IMR-90 (cell line): Measurements from ENCODE around the gene NLGN1. TPM values are rescaled to one million over a fixed set of nuclear protein-coding genes. Genes with fewer than 3 reads are reported as not detected.

Experiments
- ATAC-seq: fragments of 200-7000 bp; cut with Tn5 transposase; 2 replicates; pipeline ENCODE4 v1.9.1; 2020; ENCODE audit warnings: low read depth, mild to moderate bottlenecking, moderate library complexity
- BruUV-seq: library from RNA; stranded (reverse); fragments of 400-500 nt; replicated peaks from 2 replicates; lab custom pipeline; 2021; lab: Mats Ljungman, UMichigan
- CTCF ChIA-PET: fragments of 300-600 bp; formaldehyde crosslinking; extraction: SDS; loops from one replicate; lab custom pipeline; 2021; ENCODE audit warnings: antibody characterized with exemption; lab: Yijun Ruan, JAX
- POLR2A ChIA-PET: fragments of 300-600 bp; sonication (Branson Sonifier 250); formaldehyde crosslinking; loops from one replicate; lab custom pipeline; 2022; ENCODE audit warnings: antibody characterized with exemption; ENCODE audit not compliant: unreplicated experiment; lab: Charles Lee
- DNase-seq: peaks from one replicate; pipeline ENCODE4 v3.0.0; 2013
- H2AFZ ChIP-seq: replicated peaks from 2 replicates; pipeline ENCODE3; 2013; ENCODE audit warnings: low read length, mild to moderate bottlenecking; ENCODE audit not compliant: poor library complexity
- H2AK5ac ChIP-seq: 2 replicates; pipeline ENCODE4 v1.6.1; 2013; ENCODE audit warnings: low read depth, low read length, inconsistent platforms
- H2AK9ac ChIP-seq: replicated peaks from 2 replicates; pipeline ENCODE3; 2013; ENCODE audit warnings: mild to moderate bottlenecking, low read depth, low read length, moderate library complexity; ENCODE audit not compliant: poor library complexity
- H2BK120ac ChIP-seq: 2 replicates; pipeline ENCODE4 v1.6.1; 2013; ENCODE audit warnings: low read depth, low read length, inconsistent platforms
- H2BK15ac ChIP-seq: 3 replicates; pipeline ENCODE4 v1.6.1; 2013; ENCODE audit warnings: low read depth, low read length, inconsistent platforms
- H2BK20ac ChIP-seq: 2 replicates; pipeline ENCODE4 v1.6.1; 2013; ENCODE audit warnings: low read depth, mild to moderate bottlenecking, inconsistent platforms, low read length, moderate library complexity
- H2BK5ac ChIP-seq: 2 replicates; pipeline ENCODE4 v1.6.1; 2013; ENCODE audit warnings: mild to moderate bottlenecking, low read depth, low read length, inconsistent platforms; ENCODE audit not compliant: poor library complexity, severe bottlenecking
- H3K14ac ChIP-seq: replicated peaks from 2 replicates; pipeline ENCODE4 v1.6.1; 2013; ENCODE audit warnings: low read depth, low read length, inconsistent platforms
- H3K18ac ChIP-seq: 2 replicates; pipeline ENCODE4 v1.6.1; 2013; ENCODE audit warnings: low read depth, low read length, control low read depth
- H3K23ac ChIP-seq: 2 replicates; pipeline ENCODE4 v1.6.1; 2013; ENCODE audit warnings: low read depth, low read length, inconsistent platforms
- H3K27ac ChIP-seq: 2 replicates; pipeline ENCODE4 v1.5.1; 2013; ENCODE audit warnings: mild to moderate bottlenecking, control low read depth, low read length; ENCODE audit not compliant: insufficient read depth
- H3K27me3 ChIP-seq: 2 replicates; pipeline ENCODE4 v1.6.1; 2013; ENCODE audit warnings: low read length; ENCODE audit not compliant: control insufficient read depth, insufficient read depth
- H3K36me3 ChIP-seq: 2 replicates; pipeline ENCODE4 v1.6.1; 2013; ENCODE audit warnings: low read length, mixed read lengths; ENCODE audit not compliant: control insufficient read depth, insufficient read depth
- H3K4ac ChIP-seq: 2 replicates; pipeline ENCODE4 v1.6.1; 2013; ENCODE audit warnings: low read depth, low read length, inconsistent platforms
- H3K4me1 ChIP-seq: 2 replicates; pipeline ENCODE4 v1.6.1; 2013; ENCODE audit warnings: low read length, mixed read lengths; ENCODE audit not compliant: control insufficient read depth, insufficient read depth
- H3K4me2 ChIP-seq: 2 replicates; pipeline ENCODE4 v1.6.1; 2013; ENCODE audit warnings: low read depth, mild to moderate bottlenecking, control low read depth, low read length, moderate library complexity
- H3K4me3 ChIP-seq: 2 replicates; pipeline ENCODE4 v1.5.1; 2013; ENCODE audit warnings: low read depth, mild to moderate bottlenecking, control low read depth, low read length, moderate library complexity; ENCODE audit not compliant: insufficient read depth
- H3K56ac ChIP-seq: 2 replicates; pipeline ENCODE4 v1.6.1; 2013; ENCODE audit warnings: low read length, inconsistent platforms; ENCODE audit not compliant: insufficient read depth; ENCODE audit errors: extremely low read depth
- H3K79me1 ChIP-seq, 2 experiments: 2 replicates each; pipeline ENCODE4 v1.6.1; 2013; ENCODE audit warnings: low read length in 2 of 2, inconsistent platforms in 1 of 2, low read depth in 1 of 2
- H3K9ac ChIP-seq: 2 replicates; pipeline ENCODE4 v1.6.1; 2013; ENCODE audit warnings: low read depth, low read length, control low read depth
- H3K9me1 ChIP-seq: 2 replicates; pipeline ENCODE4 v1.6.1; 2013; ENCODE audit warnings: low read length, inconsistent platforms; ENCODE audit not compliant: insufficient read depth
- H3K9me3 ChIP-seq: 2 replicates; pipeline ENCODE4 v1.6.1; 2013; ENCODE audit warnings: low read length; ENCODE audit not compliant: control insufficient read depth, insufficient read depth
- H4K20me1 ChIP-seq: 2 replicates; pipeline ENCODE4 v1.6.1; 2013; ENCODE audit warnings: low read length, inconsistent platforms; ENCODE audit not compliant: insufficient read depth
- H4K5ac ChIP-seq: 2 replicates; pipeline ENCODE4 v1.6.1; 2013; ENCODE audit warnings: mild to moderate bottlenecking, low read depth, low read length, control low read depth
- H4K8ac ChIP-seq, 2 experiments: 2 replicates each; pipeline ENCODE4 v1.6.1; 2013; ENCODE audit warnings: low read depth in 2 of 2, low read length in 2 of 2, control low read depth in 1 of 2, inconsistent platforms in 1 of 2
- H4K91ac ChIP-seq: 2 replicates; pipeline ENCODE4 v1.6.1; 2013; ENCODE audit warnings: low read depth, low read length, inconsistent platforms; ENCODE audit not compliant: insufficient read depth
- BHLHE40 ChIP-seq: fragments of 150-350 bp; IDR thresholded peaks from 2 replicates; pipeline ENCODE4 v1.6.1; 2016; ENCODE audit warnings: mild to moderate bottlenecking, low read depth, low read length
- CEBPB ChIP-seq: IDR thresholded peaks from 2 replicates; pipeline ENCODE4 v1.6.1; 2012; ENCODE audit warnings: low read depth, low read length, improper control_type of control experiment
- FOS ChIP-seq: fragments of 150-350 bp; IDR thresholded peaks from 2 replicates; pipeline ENCODE4 v1.6.1; 2016; ENCODE audit warnings: low read depth, low read length
- MAFK ChIP-seq: IDR thresholded peaks from 2 replicates; pipeline ENCODE4 v1.6.1; 2012; ENCODE audit warnings: low read depth, low read length, improper control_type of control experiment
- MAZ ChIP-seq: IDR thresholded peaks from 2 replicates; pipeline ENCODE4 v1.6.1; 2012; ENCODE audit warnings: low read depth, mild to moderate bottlenecking, low read length, improper control_type of control experiment, moderate library complexity, borderline replicate concordance
- NFE2L2 ChIP-seq: fragments of 150-350 bp; IDR thresholded peaks from 2 replicates; pipeline ENCODE4 v1.6.1; 2016; ENCODE audit warnings: low read depth, mild to moderate bottlenecking, low read length
- POLR2A ChIP-seq: IDR thresholded peaks from 2 replicates; pipeline ENCODE4 v1.6.1; 2012; ENCODE audit warnings: mild to moderate bottlenecking, low read depth, low read length
- RAD21 ChIP-seq: IDR thresholded peaks from 2 replicates; pipeline ENCODE4 v1.6.1; 2012; ENCODE audit warnings: low read length, improper control_type of control experiment
- RCOR1 ChIP-seq: IDR thresholded peaks from 2 replicates; pipeline ENCODE4 v1.6.1; 2012; ENCODE audit warnings: mild to moderate bottlenecking, low read length, improper control_type of control experiment; ENCODE audit not compliant: insufficient replicate concordance
- SMC3 ChIP-seq: fragments of 150-350 bp; IDR thresholded peaks from 2 replicates; pipeline ENCODE4 v1.6.1; 2016; ENCODE audit warnings: low read depth, mild to moderate bottlenecking, antibody characterized with exemption, low read length, moderate library complexity
- WGBS, 2 experiments: methylation state at CpG; one replicate each; pipeline versions ENCODE4 v1.1.5 to v1.1.7; 2013; ENCODE audit warnings: missing lambda C conversion rate in 2 of 2; ENCODE audit not compliant: insufficient read length in 1 of 2; ENCODE audit errors: extremely low coverage in 2 of 2; 5-methylcytosine and 5-hydroxymethylcytosine counted together
- dilution Hi-C: fragments of 300-500 bp; cut with HindIII; formaldehyde crosslinking; loops from one replicate; pipeline ENCODE4 v1.14.3; 2018; ENCODE audit warnings: low sequenced_read_pairs; ENCODE audit not compliant: unreplicated experiment
- in situ Hi-C: fragments of 300-500 bp; cut with MboI; formaldehyde crosslinking; loops from 3 replicates; pipeline ENCODE4 v1.14.3; 2019; ENCODE audit warnings: low sequenced_read_pairs, inconsistent platforms, mixed read lengths
- intact Hi-C: fragments of 100-400 bp; cut with micrococcal nuclease; formaldehyde crosslinking; loops from 2 replicates; pipeline ENCODE4 v1.10.0; 2022
- polyA plus RNA-seq, 3 experiments: library from polyadenylated mRNA; depleted of rRNA; stranded (reverse); fragments of >200 nt; gene quantifications; 2 replicates each; pipeline ENCODE4 v1.2.3, GENCODE V29; 2012; ENCODE audit warnings: low replicate concordance in 1 of 3
- total RNA-seq: library from RNA; depleted of rRNA; stranded (reverse); fragments of >200 nt; gene quantifications from 2 replicates; pipeline ENCODE4 v1.2.3, GENCODE V29; 2012
- TF ChIP-seq, protein P1 (sequence below): conservative IDR thresholded peaks from 2 replicates; pipeline ENCODE4 v1.5.1; 2012; ENCODE audit warnings: mild to moderate bottlenecking, low read depth, low read length, improper control_type of control experiment
- TF ChIP-seq, protein P2 (sequence below): fragments of 150-350 bp; IDR thresholded peaks from 2 replicates; pipeline ENCODE4 v1.6.1; 2017; ENCODE audit warnings: mild to moderate bottlenecking, antibody characterized with exemption, low read length, low read depth

The NLGN1 gene
- total and polyA plus RNA-seq, 2 of the 4 experiments (the other 2 are of a cell fraction) = 1.8 to 12.5 TPM

DNA sequence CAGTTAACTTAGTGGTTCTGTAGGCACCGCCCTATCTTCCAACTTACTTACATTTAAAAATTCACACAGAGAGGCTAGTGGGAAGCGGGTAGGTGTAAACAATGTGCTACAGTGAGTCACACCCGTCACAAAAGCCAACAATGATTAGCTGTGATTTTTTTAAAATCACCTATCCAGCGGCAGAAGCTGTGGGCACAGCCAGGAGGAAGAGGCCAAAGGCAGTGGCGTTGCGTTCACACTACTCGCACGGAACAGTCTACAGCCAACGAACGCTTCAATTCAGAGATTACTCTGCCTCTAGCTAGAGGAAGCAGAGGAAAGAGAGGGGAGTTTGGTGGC lies 2.5 kb upstream of the NLGN1 start:
- peaks cover 3% of the 10 kb centered on the region; the same call in 1 of the 2 replicates for H3K27me3 ChIP-seq
- peak overlapping the region; percentile 57 for H3K4me3 ChIP-seq
- POLR2A ChIA-PET = interaction anchor here (0.6 kb wide), 4 partner anchors 14 to 740 kb away, joined by 3 to 11 read pairs (median 4); no protein-coding TSS in a partner anchor
- peak overlapping the region; percentile 94 for H3K4me2 ChIP-seq
- no peak overlapping the region for H4K91ac ChIP-seq
- no peaks in the 10 kb centered on the region for H3K9me1 ChIP-seq
- H3K14ac ChIP-seq = no peak overlapping the region
- H3K4ac ChIP-seq = peak overlapping the region; percentile 22
- dilution Hi-C loops (no loop called here), in situ Hi-C loops (no loop called here), intact Hi-C loops (loop anchor here (5.0 to 10.0 kb wide), 2 partner anchors 340 to 972 kb away; no protein-coding TSS in a partner anchor)
- no peaks in the 10 kb centered on the region for H3K79me1 ChIP-seq
- H2AK9ac ChIP-seq = no peak overlapping the region
- no peaks in the 10 kb centered on the region for H3K36me3 ChIP-seq
- H2BK15ac ChIP-seq = peak overlapping the region; percentile 36; the same call in 1 of the 3 replicates
- H2BK20ac ChIP-seq = no peak overlapping the region
- peak overlapping the region in 1 of 2 experiments; percentile 63; a peak in 1 of 4 replicates for H4K8ac ChIP-seq
- no peaks in the 10 kb centered on the region for H3K9me3 ChIP-seq
- H2BK5ac ChIP-seq = no peak overlapping the region
- no CpG with 5 or more reads among the region's 10 CpGs for WGBS, 2 experiments
- peak overlapping the region; percentile 30; the same call in 1 of the 2 replicates for H2BK120ac ChIP-seq
- no peak overlapping the region for H2AK5ac ChIP-seq
- 0 out of 2 replicates have a peak, but pooled peaks cover 3% of the 10 kb centered on the region for H3K4me1 ChIP-seq
- H4K20me1 ChIP-seq = no peaks in the 10 kb centered on the region
- 0 out of 2 replicates have a peak overlapping the region, but pooled peaks have one; percentile 24 for H3K56ac ChIP-seq
- peak overlapping the region; percentile 93 for H2AFZ ChIP-seq
- TF ChIP-seq BHLHE40 = no peak
- TF ChIP-seq CEBPB = no peak
- TF ChIP-seq MAFK = no peak
- no peak for TF ChIP-seq MAZ
- TF ChIP-seq, protein P1, sequence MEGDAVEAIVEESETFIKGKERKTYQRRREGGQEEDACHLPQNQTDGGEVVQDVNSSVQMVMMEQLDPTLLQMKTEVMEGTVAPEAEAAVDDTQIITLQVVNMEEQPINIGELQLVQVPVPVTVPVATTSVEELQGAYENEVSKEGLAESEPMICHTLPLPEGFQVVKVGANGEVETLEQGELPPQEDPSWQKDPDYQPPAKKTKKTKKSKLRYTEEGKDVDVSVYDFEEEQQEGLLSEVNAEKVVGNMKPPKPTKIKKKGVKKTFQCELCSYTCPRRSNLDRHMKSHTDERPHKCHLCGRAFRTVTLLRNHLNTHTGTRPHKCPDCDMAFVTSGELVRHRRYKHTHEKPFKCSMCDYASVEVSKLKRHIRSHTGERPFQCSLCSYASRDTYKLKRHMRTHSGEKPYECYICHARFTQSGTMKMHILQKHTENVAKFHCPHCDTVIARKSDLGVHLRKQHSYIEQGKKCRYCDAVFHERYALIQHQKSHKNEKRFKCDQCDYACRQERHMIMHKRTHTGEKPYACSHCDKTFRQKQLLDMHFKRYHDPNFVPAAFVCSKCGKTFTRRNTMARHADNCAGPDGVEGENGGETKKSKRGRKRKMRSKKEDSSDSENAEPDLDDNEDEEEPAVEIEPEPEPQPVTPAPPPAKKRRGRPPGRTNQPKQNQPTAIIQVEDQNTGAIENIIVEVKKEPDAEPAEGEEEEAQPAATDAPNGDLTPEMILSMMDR = no peak
- no peak for TF ChIP-seq FOS
- TF ChIP-seq RAD21 = no peak
- no peak for TF ChIP-seq SMC3
- TF ChIP-seq, protein P2, sequence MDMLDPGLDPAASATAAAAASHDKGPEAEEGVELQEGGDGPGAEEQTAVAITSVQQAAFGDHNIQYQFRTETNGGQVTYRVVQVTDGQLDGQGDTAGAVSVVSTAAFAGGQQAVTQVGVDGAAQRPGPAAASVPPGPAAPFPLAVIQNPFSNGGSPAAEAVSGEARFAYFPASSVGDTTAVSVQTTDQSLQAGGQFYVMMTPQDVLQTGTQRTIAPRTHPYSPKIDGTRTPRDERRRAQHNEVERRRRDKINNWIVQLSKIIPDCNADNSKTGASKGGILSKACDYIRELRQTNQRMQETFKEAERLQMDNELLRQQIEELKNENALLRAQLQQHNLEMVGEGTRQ = no peak
- no peak for TF ChIP-seq NFE2L2
- no peak for TF ChIP-seq POLR2A
- no peak for TF ChIP-seq RCOR1
- peak overlapping the region; percentile 18 for H3K23ac ChIP-seq
- H3K27ac ChIP-seq = peak overlapping the region; percentile 11; the same call in 1 of the 2 replicates
- CTCF ChIA-PET = interaction anchor here (0.5 to 1.0 kb wide), 2 partner anchors 10 to 1046 kb away, joined by 3 read pairs; no protein-coding TSS in a partner anchor
- ATAC-seq = peak; percentile 33
- no peak for DNase-seq
- no TSS peak for BruUV-seq
- no peak overlapping the region for H4K5ac ChIP-seq
- peak overlapping the region; percentile 33; the same call in 1 of the 2 replicates for H3K9ac ChIP-seq
- no peak overlapping the region for H3K18ac ChIP-seq
